Large intestine (tissue), 12 donors: ENCODE measurements around the gene ZNF217. TPM values are rescaled to one million over a fixed set of nuclear protein-coding genes. Genes with fewer than 3 reads are reported as not detected.
"Not testable (repeated sequence)": the region's sequence is repeated elsewhere in the genome, so short reads cannot be mapped to it uniquely, and the experiment has no call there.

ENCODE experiments used
- DNase-seq, 2 donors: peaks; one replicate each; pipeline versions ENCODE4 v3.0.0 to v3.0.0-alpha.2; 2013
- H3K27ac ChIP-seq: one replicate; pipeline ENCODE4 v1.5.1; 2013; ENCODE audit warnings: low read length
- H3K27me3 ChIP-seq: 2 replicates; pipeline ENCODE4 v1.6.1; 2013; ENCODE audit warnings: low read length; ENCODE audit not compliant: control insufficient read depth, insufficient read depth
- H3K36me3 ChIP-seq: 2 replicates; pipeline ENCODE4 v1.6.1; 2013; ENCODE audit warnings: low read length; ENCODE audit not compliant: control insufficient read depth, insufficient read depth
- H3K4me1 ChIP-seq: one replicate; pipeline ENCODE4 v1.6.1; 2013; ENCODE audit warnings: low read length; ENCODE audit not compliant: control insufficient read depth, insufficient read depth
- H3K4me3 ChIP-seq: one replicate; pipeline ENCODE4 v1.5.1; 2013; ENCODE audit warnings: low read length
- H3K9me3 ChIP-seq: one replicate; pipeline ENCODE4 v1.6.1; 2013; ENCODE audit warnings: mild to moderate bottlenecking, low read depth, low read length, moderate library complexity; ENCODE audit not compliant: control insufficient read depth
- WGBS: methylation state at CpG from one replicate; pipeline ENCODE4 v1.1.5; 2013; ENCODE audit warnings: low lambda C conversion rate; ENCODE audit not compliant: insufficient coverage; 5-methylcytosine and 5-hydroxymethylcytosine counted together
- long read RNA-seq, 11 donors: transcript quantifications; one replicate each; lab custom pipeline, GENCODE V29; 2026
- polyA plus RNA-seq: library from polyadenylated mRNA; unstranded; fragments of 120-200 nt; gene quantifications from one replicate; pipeline ENCODE4 v1.2.1, GENCODE V29; 2013

The ZNF217 gene
- 23.8 TPM for polyA plus RNA-seq
- long read RNA-seq, donor 1 = 0 reads
- long read RNA-seq, donor 2, full-length matches to known transcripts = 3 of 9 reads
- long read RNA-seq, donor 2, partial matches to known transcripts = 6 of 9 reads
- long read RNA-seq, donor 2, other reads (novel, unspliced or antisense) = 0 of 9 reads
- long read RNA-seq, donor 3, full-length matches to known transcripts = 1 of 6 reads
- long read RNA-seq, donor 3, partial matches to known transcripts = 5 of 6 reads
- long read RNA-seq, donor 3, other reads (novel, unspliced or antisense) = 0 of 6 reads
- long read RNA-seq, donor 4 = 0 reads
- long read RNA-seq, donor 5, full-length matches to known transcripts = 1 of 1 reads
- long read RNA-seq, donor 5, partial matches to known transcripts = 0 of 1 reads
- long read RNA-seq, donor 5, other reads (novel, unspliced or antisense) = 0 of 1 reads
- long read RNA-seq, donor 6, partial matches to known transcripts = 0 of 1 reads
- long read RNA-seq, donor 6, other reads (novel, unspliced or antisense) = 0 of 1 reads
- long read RNA-seq, donor 7 = 0 reads
- long read RNA-seq, donor 8, partial matches to known transcripts = 17 of 17 reads
- long read RNA-seq, donor 8, other reads (novel, unspliced or antisense) = 0 of 17 reads
- long read RNA-seq, donor 9 = 0 reads
- long read RNA-seq, donor 10, full-length matches to known transcripts = 1 of 1 reads
- long read RNA-seq, donor 10, partial matches to known transcripts = 0 of 1 reads
- long read RNA-seq, donor 10, other reads (novel, unspliced or antisense) = 0 of 1 reads
- long read RNA-seq, donor 11, full-length matches to known transcripts = 1 of 1 reads
- long read RNA-seq, donor 11, partial matches to known transcripts = 0 of 1 reads
- long read RNA-seq, donor 11, other reads (novel, unspliced or antisense) = 0 of 1 reads

GRCh38 chr20:53593466-53594007 lies at the start of gene ZNF217:
TSS of gene ZNF217 (minus strand) at chr20:53593839. CDS start at chr20:53582826, 11,013 bp downstream.
- not testable (repeated sequence) for H3K9me3 ChIP-seq, H3K36me3 ChIP-seq, H3K4me1 ChIP-seq, H3K27me3 ChIP-seq
- peak within 1 kb of the TSS; percentile 88 for H3K4me3 ChIP-seq
- peak within 1 kb of the TSS; percentile 96 for H3K27ac ChIP-seq
- WGBS = no CpG with 5 or more reads among the region's 66 CpGs
- peak in 1 of 2 donors; percentile 69 for DNase-seq

GRCh38 chr20:53643031-53643832 lies 49.6 kb upstream of the ZNF217 start:
- Histone ChIP-seq H3K9me3 (no peaks in the 10 kb centered on the region), H3K4me1 (peaks cover 16% of the 10 kb centered on the region), H3K4me3 (no peak overlapping the region), H3K36me3 (no peaks in the 10 kb centered on the region), H3K27ac (peak overlapping the region; percentile 88), H3K27me3 (no peaks in the 10 kb centered on the region)
- peak; percentile 72 to 84 for DNase-seq
- 15% methylated on average over 2 of the region's 12 CpGs for WGBS

- DNase-seq = peak; percentile 68 to 89
- no CpG with 5 or more reads among the region's 17 CpGs for WGBS
- H3K4me3 ChIP-seq = no peak overlapping the region
Measured at GRCh38 chr20:53642196-53643030, 48.8 kb upstream of the ZNF217 start.

GRCh38 chr20:53639647-53640440 lies 46.2 kb upstream of the ZNF217 start:
- Histone ChIP-seq H3K36me3 (no peaks in the 10 kb centered on the region), H3K27ac (no peak overlapping the region), H3K27me3 (no peaks in the 10 kb centered on the region), H3K9me3 (no peaks in the 10 kb centered on the region), H3K4me1 (peaks cover 16% of the 10 kb centered on the region), H3K4me3 (no peak overlapping the region)
- 92% methylated on average over 2 of the region's 6 CpGs for WGBS
- no peak for DNase-seq

More at GRCh38 chr20:53642196-53643030, 48.8 kb upstream of the ZNF217 start:
- no peaks in the 10 kb centered on the region for H3K36me3 ChIP-seq
- peak overlapping the region; percentile 88 for H3K27ac ChIP-seq
- peaks cover 16% of the 10 kb centered on the region for H3K4me1 ChIP-seq
- H3K27me3 ChIP-seq = no peaks in the 10 kb centered on the region
- no peaks in the 10 kb centered on the region for H3K9me3 ChIP-seq

GRCh38 chr20:53639128-53639527 lies 45.5 kb upstream of the ZNF217 start:
- DNase-seq = no peak
- Histone ChIP-seq H3K9me3 (no peaks in the 10 kb centered on the region), H3K27me3 (no peaks in the 10 kb centered on the region), H3K4me1 (peaks cover 16% of the 10 kb centered on the region), H3K27ac (no peak overlapping the region), H3K36me3 (no peaks in the 10 kb centered on the region), H3K4me3 (no peak overlapping the region)
- WGBS = 80% methylated on average over 1 of the region's 3 CpGs

- not testable (repeated sequence) for H3K9me3 ChIP-seq, H3K36me3 ChIP-seq, DNase-seq, H3K27me3 ChIP-seq, H3K4me3 ChIP-seq, H3K4me1 ChIP-seq, H3K27ac ChIP-seq
- WGBS = no CpG with 5 or more reads among the region's 9 CpGs
Measured at GRCh38 chr20:53637310-53637709, 43.7 kb upstream of the ZNF217 start.

- H3K4me1 ChIP-seq = no peaks in the 10 kb centered on the region
- no peaks in the 10 kb centered on the region for H3K9me3 ChIP-seq
- no peaks in the 10 kb centered on the region for H3K36me3 ChIP-seq
- H3K27me3 ChIP-seq = no peaks in the 10 kb centered on the region
- WGBS = no CpG with 5 or more reads among the region's 2 CpGs
- no peak for DNase-seq
- no peak overlapping the region for H3K4me3 ChIP-seq
- H3K27ac ChIP-seq = no peak overlapping the region
Measured at GRCh38 chr20:53636540-53637097, 43.0 kb upstream of the ZNF217 start.

GRCh38 chr20:53635221-53635620 lies 41.6 kb upstream of the ZNF217 start:
- DNase-seq = no peak

More at GRCh38 chr20:53635221-53635620, 41.6 kb upstream of the ZNF217 start:
- Histone ChIP-seq H3K27me3 (no peaks in the 10 kb centered on the region), H3K27ac (no peak overlapping the region), H3K4me1 (no peaks in the 10 kb centered on the region), H3K9me3 (no peaks in the 10 kb centered on the region), H3K4me3 (no peak overlapping the region), H3K36me3 (no peaks in the 10 kb centered on the region)
- WGBS = no CpG with 5 or more reads among the region's 5 CpGs
